Mesenchymal stem cell (in vitro differentiated cells and primary cell): ENCODE results near the gene RSPH1. TPM values are rescaled to one million over a fixed set of nuclear protein-coding genes. Genes with fewer than 3 reads are reported as not detected.
A peak's percentile ranks its signal among the peaks of the same experiment; 100 is the strongest.

ENCODE experiments used
- DNase-seq: peaks from one replicate; pipeline ENCODE4 v3.0.0-alpha.2; 2013
- H2AFZ ChIP-seq: one replicate; pipeline ENCODE4 v1.6.1; 2013; ENCODE audit warnings: low read depth, mild to moderate bottlenecking, control low read depth, inconsistent platforms, low read length, moderate library complexity
- H2AK5ac ChIP-seq: 2 replicates; pipeline ENCODE4 v1.6.1; 2013; ENCODE audit warnings: low read length, moderate library complexity, mild to moderate bottlenecking, inconsistent platforms; ENCODE audit not compliant: severe bottlenecking
- H2BK120ac ChIP-seq: one replicate; pipeline ENCODE4 v1.6.1; 2013; ENCODE audit warnings: low read depth, mild to moderate bottlenecking, inconsistent platforms, low read length, moderate library complexity
- H2BK12ac ChIP-seq, 2 experiments: one replicate each; pipeline ENCODE4 v1.6.1; 2013; ENCODE audit warnings: inconsistent platforms in 2 of 2, low read length in 2 of 2, mild to moderate bottlenecking in 2 of 2, moderate library complexity in 2 of 2, control low read depth in 1 of 2
- H2BK15ac ChIP-seq: one replicate; pipeline ENCODE4 v1.6.1; 2013; ENCODE audit warnings: mild to moderate bottlenecking, low read depth, inconsistent platforms; ENCODE audit not compliant: poor library complexity, severe bottlenecking
- H2BK5ac ChIP-seq: 2 replicates; pipeline ENCODE4 v1.6.1; 2013; ENCODE audit warnings: low read depth, mild to moderate bottlenecking, low read length, control low read depth, inconsistent platforms; ENCODE audit not compliant: poor library complexity, severe bottlenecking
- H3K14ac ChIP-seq, 2 experiments: one replicate each; pipeline ENCODE4 v1.6.1; 2013; ENCODE audit warnings: inconsistent platforms in 2 of 2, low read length in 2 of 2, control low read depth in 1 of 2, mild to moderate bottlenecking in 1 of 2, moderate library complexity in 1 of 2
- H3K18ac ChIP-seq, 2 experiments: one replicate each; pipeline ENCODE4 v1.6.1; 2013; ENCODE audit warnings: inconsistent platforms in 2 of 2, low read length in 2 of 2, control low read depth in 1 of 2, low read depth in 1 of 2, mild to moderate bottlenecking in 1 of 2
- H3K23ac ChIP-seq, 2 experiments: one replicate each; pipeline ENCODE4 v1.6.1; 2013; ENCODE audit warnings: inconsistent platforms in 2 of 2, low read length in 2 of 2, mild to moderate bottlenecking in 2 of 2, moderate library complexity in 2 of 2, control low read depth in 1 of 2
- H3K27ac ChIP-seq: 2 replicates; pipeline ENCODE4 v1.5.1; 2013; ENCODE audit warnings: mild to moderate bottlenecking, moderate library complexity, low read length, control low read depth, inconsistent platforms; ENCODE audit not compliant: poor library complexity, severe bottlenecking
- H3K27me3 ChIP-seq, 2 experiments: 2 replicates each; pipeline versions ENCODE4 v1.6.1 to v1.7.0; 2013; ENCODE audit warnings: low read length in 2 of 2, mild to moderate bottlenecking in 2 of 2, moderate library complexity in 2 of 2, control low read depth in 1 of 2, inconsistent platforms in 1 of 2; ENCODE audit not compliant: control insufficient read depth in 1 of 2, insufficient read depth in 1 of 2
- H3K36me3 ChIP-seq, 2 experiments: 2 replicates each; pipeline versions ENCODE4 v1.6.1 to v1.7.0; 2013; ENCODE audit warnings: low read length in 2 of 2, control low read depth in 1 of 2, inconsistent platforms in 1 of 2, low read depth in 1 of 2, mild to moderate bottlenecking in 1 of 2; ENCODE audit not compliant: insufficient read depth in 2 of 2, control insufficient read depth in 1 of 2
- H3K4ac ChIP-seq, 2 experiments: one replicate each; pipeline ENCODE4 v1.6.1; 2013; ENCODE audit warnings: inconsistent platforms in 2 of 2, low read length in 2 of 2, mild to moderate bottlenecking in 2 of 2, moderate library complexity in 2 of 2, control low read depth in 1 of 2, low read depth in 1 of 2
- H3K4me1 ChIP-seq: 2 replicates; pipeline ENCODE4 v1.6.1; 2013; ENCODE audit warnings: low read depth, low read length, control low read depth; ENCODE audit not compliant: control insufficient read depth, insufficient read depth
- H3K4me2 ChIP-seq: 2 replicates; pipeline ENCODE4 v1.6.1; 2013; ENCODE audit warnings: low read length, mild to moderate bottlenecking, inconsistent platforms; ENCODE audit not compliant: poor library complexity, severe bottlenecking
- H3K4me3 ChIP-seq, 2 experiments: 2 replicates each; pipeline versions ENCODE4 v1.5.1 to v1.7.0; 2013; ENCODE audit warnings: low read length in 2 of 2, mild to moderate bottlenecking in 2 of 2, control low read depth in 1 of 2, low read depth in 1 of 2; ENCODE audit not compliant: insufficient read depth in 1 of 2
- H3K79me1 ChIP-seq: replicated peaks from 2 replicates; pipeline ENCODE4 v1.6.1; 2013; ENCODE audit warnings: mild to moderate bottlenecking, control low read depth, low read length, inconsistent platforms; ENCODE audit not compliant: poor library complexity, severe bottlenecking
- H3K9ac ChIP-seq: 2 replicates; pipeline ENCODE4 v1.7.0; 2013; ENCODE audit warnings: mild to moderate bottlenecking, low read length, moderate library complexity
- H3K9me3 ChIP-seq: 2 replicates; pipeline ENCODE4 v1.7.0; 2013; ENCODE audit warnings: mild to moderate bottlenecking, low read length; ENCODE audit not compliant: control insufficient read depth
- H4K8ac ChIP-seq: one replicate; pipeline ENCODE4 v1.6.1; 2013; ENCODE audit warnings: inconsistent platforms, mild to moderate bottlenecking, low read length, moderate library complexity
- H4K91ac ChIP-seq: one replicate; pipeline ENCODE4 v1.6.1; 2013; ENCODE audit warnings: mild to moderate bottlenecking, low read length, inconsistent platforms
- WGBS: methylation state at CpG from one replicate; pipeline ENCODE4 v1.1.7; 2013; ENCODE audit warnings: mixed read lengths; 5-methylcytosine and 5-hydroxymethylcytosine counted together
- polyA plus RNA-seq, 2 experiments: library from polyadenylated mRNA; stranded (reverse); fragments of 200-250 nt; gene quantifications; one replicate each; pipeline ENCODE4 v1.2.3, GENCODE V29; 2013

RSPH1 gene
- polyA plus RNA-seq (2013, experiment 1 of 2): 0.10 TPM
- polyA plus RNA-seq (2013, experiment 2 of 2): 0.10 TPM

GRCh38 chr21:42496120-42496838 lies at the start of gene RSPH1:
Gene RSPH1, minus strand, starts transcription at chr21:42496224. Its CDS starts 38 bp downstream, at chr21:42496186.
- Histone ChIP-seq H2AK5ac (no peak within 1 kb of the TSS), H3K36me3 (no peaks in the 10 kb centered on the region), H3K27ac (no peak within 1 kb of the TSS), H2BK12ac (no peak within 1 kb of the TSS), H3K79me1 (peaks cover 2% of the 10 kb centered on the region), H3K9ac (peak within 1 kb of the TSS; percentile 95), H3K4ac (peak within 1 kb of the TSS in 1 of 2 experiments; percentile 40), H4K8ac (peak within 1 kb of the TSS; percentile 39), H3K9me3 (no peaks in the 10 kb centered on the region), H3K27me3 (peaks cover 0 to 14% of the 10 kb centered on the region in 2 experiments), H4K91ac (no peak within 1 kb of the TSS), H2BK5ac (no peak within 1 kb of the TSS), H3K4me3 (peak within 1 kb of the TSS; percentile 69 to 97), H3K14ac (no peak within 1 kb of the TSS), H2BK15ac (no peak within 1 kb of the TSS), H3K23ac (no peak within 1 kb of the TSS), H2AFZ (peak within 1 kb of the TSS; percentile 90), H3K4me2 (peak within 1 kb of the TSS; percentile 98), H3K18ac (no peak within 1 kb of the TSS), H2BK120ac (no peak within 1 kb of the TSS), H3K4me1 (peaks cover 13% of the 10 kb centered on the region)
- DNase-seq: peak; percentile 99
- WGBS: 2% methylated on average over 58 of the region's 58 CpGs

- WGBS: 87% methylated on average over 7 of the region's 8 CpGs
- H4K8ac ChIP-seq: no peak overlapping the region
Observed at GRCh38 chr21:42545745-42546144, 49.7 kb upstream of the RSPH1 start.

GRCh38 chr21:42545317-42545716 lies 49.3 kb upstream of the RSPH1 start:
- no peak overlapping the region for H3K23ac ChIP-seq
- no peak overlapping the region for H2AFZ ChIP-seq
- WGBS: 71% methylated on average over 4 of the region's 4 CpGs
- no peak overlapping the region for H3K14ac ChIP-seq
- no peak overlapping the region for H2AK5ac ChIP-seq
- H4K91ac ChIP-seq: no peak overlapping the region
- H3K4ac ChIP-seq: no peak overlapping the region
- no peaks in the 10 kb centered on the region for H3K9me3 ChIP-seq
- H3K27ac ChIP-seq: no peak overlapping the region
- no peak overlapping the region for H2BK5ac ChIP-seq
- no peak overlapping the region for H3K9ac ChIP-seq
- no peak overlapping the region for H2BK12ac ChIP-seq
- H4K8ac ChIP-seq: no peak overlapping the region
- H3K36me3 ChIP-seq: peaks cover 0 to 83% of the 10 kb centered on the region in 2 experiments
- peaks cover 29% of the 10 kb centered on the region for H3K79me1 ChIP-seq
- H3K4me2 ChIP-seq: no peak overlapping the region
- H2BK15ac ChIP-seq: no peak overlapping the region
- H3K27me3 ChIP-seq: no peaks in the 10 kb centered on the region
- H3K4me3 ChIP-seq: no peak overlapping the region
- H2BK120ac ChIP-seq: no peak overlapping the region
- no peak for DNase-seq
- peak overlapping the region in 1 of 2 experiments; percentile 55 for H3K18ac ChIP-seq
- peaks cover 2% of the 10 kb centered on the region for H3K4me1 ChIP-seq

More at GRCh38 chr21:42545745-42546144, 49.7 kb upstream of the RSPH1 start:
- no peak overlapping the region for H3K4ac ChIP-seq
- H3K9me3 ChIP-seq: no peaks in the 10 kb centered on the region
- no peak overlapping the region for H3K14ac ChIP-seq
- H3K36me3 ChIP-seq: peaks cover 0 to 80% of the 10 kb centered on the region in 2 experiments
- no peak for DNase-seq
- H3K4me1 ChIP-seq: peaks cover 2% of the 10 kb centered on the region
- no peak overlapping the region for H3K23ac ChIP-seq
- no peak overlapping the region for H3K27ac ChIP-seq
- no peak overlapping the region for H4K91ac ChIP-seq
- H2BK120ac ChIP-seq: no peak overlapping the region
- no peak overlapping the region for H2AK5ac ChIP-seq
- H3K18ac ChIP-seq: no peak overlapping the region
- H2BK12ac ChIP-seq: no peak overlapping the region
- no peak overlapping the region for H2BK15ac ChIP-seq
- H3K4me3 ChIP-seq: no peak overlapping the region
- H2AFZ ChIP-seq: no peak overlapping the region
- peaks cover 26% of the 10 kb centered on the region for H3K79me1 ChIP-seq
- H3K9ac ChIP-seq: no peak overlapping the region
- no peak overlapping the region for H3K4me2 ChIP-seq
- no peak overlapping the region for H2BK5ac ChIP-seq
- no peaks in the 10 kb centered on the region for H3K27me3 ChIP-seq

- H2AK5ac ChIP-seq: no peak overlapping the region
- no peaks in the 10 kb centered on the region for H3K9me3 ChIP-seq
- H3K79me1 ChIP-seq: peaks cover 32% of the 10 kb centered on the region
- no peak overlapping the region for H3K14ac ChIP-seq
- no peak overlapping the region for H2BK15ac ChIP-seq
- no peak overlapping the region for H3K18ac ChIP-seq
- 95% methylated on average over 8 of the region's 8 CpGs for WGBS
- no peak overlapping the region for H3K4me3 ChIP-seq
- H2BK5ac ChIP-seq: no peak overlapping the region
- no peak overlapping the region for H3K27ac ChIP-seq
- H3K23ac ChIP-seq: no peak overlapping the region
- H3K27me3 ChIP-seq: no peaks in the 10 kb centered on the region
- H4K8ac ChIP-seq: no peak overlapping the region
- peaks cover 0 to 90% of the 10 kb centered on the region in 2 experiments for H3K36me3 ChIP-seq
- DNase-seq: no peak
- no peak overlapping the region for H3K4me2 ChIP-seq
- peaks cover 2% of the 10 kb centered on the region for H3K4me1 ChIP-seq
- no peak overlapping the region for H2BK120ac ChIP-seq
- H3K4ac ChIP-seq: no peak overlapping the region
- no peak overlapping the region for H4K91ac ChIP-seq
- H3K9ac ChIP-seq: no peak overlapping the region
- H2AFZ ChIP-seq: no peak overlapping the region
- no peak overlapping the region for H2BK12ac ChIP-seq
Observed at GRCh38 chr21:42544544-42544943, 48.5 kb upstream of the RSPH1 start.
